ENCODE results near the gene FOSL2.

FOSL2 gene

GRCh38 chr2:28407976-28408690 lies 15.5 kb downstream of the FOSL2 start:
- TF ChIP-seq, protein P1, sequence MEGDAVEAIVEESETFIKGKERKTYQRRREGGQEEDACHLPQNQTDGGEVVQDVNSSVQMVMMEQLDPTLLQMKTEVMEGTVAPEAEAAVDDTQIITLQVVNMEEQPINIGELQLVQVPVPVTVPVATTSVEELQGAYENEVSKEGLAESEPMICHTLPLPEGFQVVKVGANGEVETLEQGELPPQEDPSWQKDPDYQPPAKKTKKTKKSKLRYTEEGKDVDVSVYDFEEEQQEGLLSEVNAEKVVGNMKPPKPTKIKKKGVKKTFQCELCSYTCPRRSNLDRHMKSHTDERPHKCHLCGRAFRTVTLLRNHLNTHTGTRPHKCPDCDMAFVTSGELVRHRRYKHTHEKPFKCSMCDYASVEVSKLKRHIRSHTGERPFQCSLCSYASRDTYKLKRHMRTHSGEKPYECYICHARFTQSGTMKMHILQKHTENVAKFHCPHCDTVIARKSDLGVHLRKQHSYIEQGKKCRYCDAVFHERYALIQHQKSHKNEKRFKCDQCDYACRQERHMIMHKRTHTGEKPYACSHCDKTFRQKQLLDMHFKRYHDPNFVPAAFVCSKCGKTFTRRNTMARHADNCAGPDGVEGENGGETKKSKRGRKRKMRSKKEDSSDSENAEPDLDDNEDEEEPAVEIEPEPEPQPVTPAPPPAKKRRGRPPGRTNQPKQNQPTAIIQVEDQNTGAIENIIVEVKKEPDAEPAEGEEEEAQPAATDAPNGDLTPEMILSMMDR (IDR thresholded peaks at IDR 0.05; ENCODE audit: insufficient read depth, low read length), result no peak
- TF ChIP-seq GABPA (IDR thresholded peaks at IDR 0.05; ENCODE audit: low read depth) (no peak), SPI1 (IDR thresholded peaks at IDR 0.05; ENCODE audit: borderline replicate concordance, low read depth) (no peak), REST (IDR thresholded peaks at IDR 0.05; ENCODE audit: insufficient replicate concordance, low read depth) (no peak)
- H3K4me3 ChIP-seq (replicated peaks; ENCODE audit: insufficient read depth, low read length), result no peak overlapping the region
- H3K27ac ChIP-seq (replicated peaks), result no peak overlapping the region
- H3K27me3 ChIP-seq (ENCODE audit: insufficient read depth, poor library complexity, severe bottlenecking), result no peaks in the 10 kb centered on the region
- DNase-seq (ENCODE audit: low read depth in 1 of 2, low spot score in 1 of 2), result no peak

DNA sequence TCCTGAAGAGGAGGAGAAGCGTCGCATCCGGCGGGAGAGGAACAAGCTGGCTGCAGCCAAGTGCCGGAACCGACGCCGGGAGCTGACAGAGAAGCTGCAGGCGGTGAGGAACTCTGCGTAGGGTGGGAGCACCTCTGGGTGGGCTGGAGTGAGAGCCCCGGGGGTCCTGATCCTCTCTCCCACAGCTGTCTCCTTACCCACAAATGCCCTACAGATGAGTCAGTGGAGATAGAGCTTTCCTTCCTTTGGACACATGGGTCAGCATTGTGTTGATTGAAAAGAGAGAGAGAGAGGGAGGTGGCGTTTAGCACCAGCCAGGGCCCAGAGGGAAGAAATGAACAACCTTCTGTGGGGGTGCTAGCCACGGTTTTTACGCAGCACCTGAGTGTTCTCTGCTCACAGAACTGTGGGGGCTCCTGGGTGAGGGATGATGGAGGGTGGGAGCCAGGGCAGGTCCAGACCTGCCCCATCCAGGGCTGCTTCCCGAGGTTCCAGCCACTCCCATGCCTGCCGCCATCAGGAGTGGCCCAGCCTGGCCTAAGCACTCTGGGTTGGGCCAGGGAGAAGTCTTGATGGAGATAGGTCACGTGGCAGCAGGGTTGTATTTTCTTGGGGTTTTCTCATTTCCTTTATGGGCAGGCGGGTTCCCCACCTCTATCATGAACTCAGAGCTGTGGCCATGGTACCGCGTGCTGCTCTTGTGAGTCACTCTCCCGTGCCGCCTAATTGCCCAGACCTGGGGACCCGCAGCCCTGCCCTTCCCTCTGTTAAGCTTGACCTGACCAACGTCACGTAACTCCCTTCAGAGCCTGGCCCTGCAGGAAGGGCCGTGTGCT lies 16.3 kb downstream of the FOSL2 start:
- H3K4me3 ChIP-seq (replicated peaks; ENCODE audit: insufficient read depth, low read length), result no peak overlapping the region
- no peak for DNase-seq (ENCODE audit: low read depth in 1 of 2, low spot score in 1 of 2)
- no peak for TF ChIP-seq REST (IDR thresholded peaks at IDR 0.05; ENCODE audit: insufficient replicate concordance, low read depth)
- no peak for TF ChIP-seq POLR2AphosphoS5 (IDR thresholded peaks at IDR 0.05; ENCODE audit: low read depth)
- TF ChIP-seq GABPA (IDR thresholded peaks at IDR 0.05; ENCODE audit: low read depth), result no peak
- TF ChIP-seq SPI1 (IDR thresholded peaks at IDR 0.05; ENCODE audit: borderline replicate concordance, low read depth), result no peak
- TF ChIP-seq, protein P1 (IDR thresholded peaks at IDR 0.05; ENCODE audit: insufficient read depth, low read length), result no peak
- no peaks in the 10 kb centered on the region for H3K27me3 ChIP-seq (ENCODE audit: insufficient read depth, poor library complexity, severe bottlenecking)
- no peak overlapping the region for H3K27ac ChIP-seq (replicated peaks)

DNA sequence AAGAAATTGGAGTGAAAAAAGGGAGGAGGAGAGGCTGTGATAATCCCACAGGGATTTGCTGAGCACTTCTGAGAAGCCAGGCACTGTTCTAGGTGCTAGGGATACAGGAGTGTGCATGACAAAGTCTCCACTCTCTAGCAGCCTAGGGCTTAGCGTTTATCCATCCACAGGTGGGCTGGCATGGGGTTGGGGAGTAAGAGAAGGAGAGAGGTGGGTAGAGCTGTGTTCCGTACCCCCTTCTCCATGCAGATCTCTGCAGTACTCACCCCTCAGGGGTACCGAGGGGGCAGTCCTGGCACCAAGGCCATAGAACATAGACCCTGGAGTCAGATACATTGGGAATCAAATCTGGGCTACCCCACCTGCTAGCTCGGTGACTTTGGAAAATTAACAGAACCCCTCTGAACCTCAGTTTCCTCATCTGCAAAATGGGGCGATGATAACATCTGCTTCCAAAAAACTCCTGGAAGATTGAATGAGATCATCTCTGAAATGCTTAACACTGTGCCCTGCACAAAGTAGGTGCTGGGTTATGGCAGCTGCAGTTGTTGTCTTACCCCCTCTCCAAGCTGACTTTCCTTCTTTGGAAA lies 18.6 kb downstream of the FOSL2 start:
- DNase-seq (ENCODE audit: low read depth in 1 of 2, low spot score in 1 of 2), result no peak
- Histone ChIP-seq H3K4me3 (replicated peaks; ENCODE audit: insufficient read depth, low read length) (no peak overlapping the region), H3K27me3 (ENCODE audit: insufficient read depth, poor library complexity, severe bottlenecking) (no peaks in the 10 kb centered on the region), H3K27ac (replicated peaks) (no peak overlapping the region)
- TF ChIP-seq GABPA (IDR thresholded peaks at IDR 0.05; ENCODE audit: low read depth) (no peak), SPI1 (IDR thresholded peaks at IDR 0.05; ENCODE audit: borderline replicate concordance, low read depth) (no peak), POLR2AphosphoS5 (IDR thresholded peaks at IDR 0.05; ENCODE audit: low read depth) (no peak), REST (IDR thresholded peaks at IDR 0.05; ENCODE audit: insufficient replicate concordance, low read depth) (no peak)
- TF ChIP-seq, protein P1 (IDR thresholded peaks at IDR 0.05; ENCODE audit: insufficient read depth, low read length), result no peak

Measured in HL-60 (cell line).